ENCODE data around the gene USP6NL. TPM values are rescaled to one million over a fixed set of nuclear protein-coding genes. Genes with fewer than 3 reads are reported as not detected.
A peak's percentile ranks its signal among the peaks of the same experiment; 100 is the strongest.
"Not testable (repeated sequence)": the region's sequence is repeated elsewhere in the genome, so short reads cannot be mapped to it uniquely, and the experiment has no call there.

Gene USP6NL
- total RNA-seq, 1 donor from 2014 or later = 20.0 TPM

DNA sequence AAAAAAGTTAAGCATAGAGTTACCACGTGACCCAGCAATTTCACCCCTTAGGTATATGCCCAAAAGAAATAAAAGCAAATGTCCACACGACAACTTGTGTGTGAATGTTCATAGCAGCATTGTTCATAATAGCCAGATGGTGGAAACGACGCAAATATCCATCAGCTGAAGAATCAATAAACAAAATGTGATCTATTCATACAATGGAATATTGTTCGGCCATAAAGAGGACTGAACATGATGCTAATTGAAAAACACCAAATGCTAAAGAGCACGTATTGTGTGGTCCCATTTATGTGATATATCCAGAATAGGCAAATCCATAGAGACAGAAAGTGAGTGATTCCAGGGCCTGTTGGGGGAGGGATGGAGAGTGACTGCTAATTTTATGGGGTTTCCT is 18.3 kb upstream of the USP6NL start:
- Histone ChIP-seq H3K9me3 (no peaks in the 10 kb centered on the region), H3K4me3 (no peak overlapping the region), H3K27me3 (ENCODE audit: low read depth) (no peaks in the 10 kb centered on the region), H3K27ac (no peak overlapping the region), H3K4me1 (peaks cover 4% of the 10 kb centered on the region), H3K36me3 (no peaks in the 10 kb centered on the region)
- TF ChIP-seq, protein P1, sequence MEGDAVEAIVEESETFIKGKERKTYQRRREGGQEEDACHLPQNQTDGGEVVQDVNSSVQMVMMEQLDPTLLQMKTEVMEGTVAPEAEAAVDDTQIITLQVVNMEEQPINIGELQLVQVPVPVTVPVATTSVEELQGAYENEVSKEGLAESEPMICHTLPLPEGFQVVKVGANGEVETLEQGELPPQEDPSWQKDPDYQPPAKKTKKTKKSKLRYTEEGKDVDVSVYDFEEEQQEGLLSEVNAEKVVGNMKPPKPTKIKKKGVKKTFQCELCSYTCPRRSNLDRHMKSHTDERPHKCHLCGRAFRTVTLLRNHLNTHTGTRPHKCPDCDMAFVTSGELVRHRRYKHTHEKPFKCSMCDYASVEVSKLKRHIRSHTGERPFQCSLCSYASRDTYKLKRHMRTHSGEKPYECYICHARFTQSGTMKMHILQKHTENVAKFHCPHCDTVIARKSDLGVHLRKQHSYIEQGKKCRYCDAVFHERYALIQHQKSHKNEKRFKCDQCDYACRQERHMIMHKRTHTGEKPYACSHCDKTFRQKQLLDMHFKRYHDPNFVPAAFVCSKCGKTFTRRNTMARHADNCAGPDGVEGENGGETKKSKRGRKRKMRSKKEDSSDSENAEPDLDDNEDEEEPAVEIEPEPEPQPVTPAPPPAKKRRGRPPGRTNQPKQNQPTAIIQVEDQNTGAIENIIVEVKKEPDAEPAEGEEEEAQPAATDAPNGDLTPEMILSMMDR (IDR thresholded peaks at IDR 0.05) = no peak
- intact Hi-C loops (cut with DNase I) = no loop called here
- DNase-seq (no peak), ATAC-seq (no peak)

GRCh38 chr10:11627941-11628340 is 16.5 kb upstream of the USP6NL start:
- H3K4me1 ChIP-seq; ATAC-seq; H3K27ac ChIP-seq; H3K4me3 ChIP-seq; DNase-seq; H3K27me3 ChIP-seq (ENCODE audit: low read depth); H3K36me3 ChIP-seq; H3K9me3 ChIP-seq; intact Hi-C loops (cut with DNase I): not testable (repeated sequence)

- Histone ChIP-seq H3K27ac (no peak overlapping the region), H3K36me3 (no peaks in the 10 kb centered on the region), H3K27me3 (ENCODE audit: low read depth) (no peaks in the 10 kb centered on the region), H3K4me1 (peaks cover 4% of the 10 kb centered on the region), H3K4me3 (no peak overlapping the region), H3K9me3 (no peaks in the 10 kb centered on the region)
- intact Hi-C loops (cut with DNase I) = no loop called here
- DNase-seq (no peak), ATAC-seq (no peak)
- TF ChIP-seq, protein P1 (IDR thresholded peaks at IDR 0.05) = no peak
Observed at GRCh38 chr10:11626071-11626470, 14.6 kb upstream of the USP6NL start.

GRCh38 chr10:11625019-11625735 is 13.7 kb upstream of the USP6NL start:
- Histone ChIP-seq H3K27me3 (ENCODE audit: low read depth) (no peaks in the 10 kb centered on the region), H3K4me3 (no peak overlapping the region), H3K4me1 (peaks cover 4% of the 10 kb centered on the region), H3K36me3 (no peaks in the 10 kb centered on the region), H3K27ac (no peak overlapping the region), H3K9me3 (no peaks in the 10 kb centered on the region)
- peak; percentile 43 to 49 for ATAC-seq
- TF ChIP-seq, protein P1 (IDR thresholded peaks at IDR 0.05) = no peak
- DNase-seq = no peak
- intact Hi-C loops (cut with DNase I) = no loop called here

DNA sequence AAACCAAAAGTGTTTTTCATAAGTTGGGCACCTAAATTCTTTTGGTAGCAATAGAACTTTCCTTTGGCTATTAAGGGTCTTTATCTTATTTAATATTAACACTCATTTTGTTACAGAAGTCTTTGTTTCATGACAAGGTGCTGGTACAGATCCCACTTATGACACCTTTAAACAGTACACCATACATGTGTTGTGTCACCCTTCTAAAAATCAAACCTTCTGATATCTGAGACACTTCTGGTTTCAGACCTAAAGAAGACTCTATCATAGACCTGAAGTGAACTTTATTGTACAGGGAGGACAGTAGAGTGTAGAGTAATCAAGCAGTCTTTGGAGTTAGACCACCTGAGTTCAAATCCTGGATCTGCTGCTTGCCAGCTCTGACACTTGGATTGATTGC is 5.8 kb upstream of the USP6NL start:
- intact Hi-C loops (cut with DNase I) = no loop called here

GRCh38 chr10:11616021-11616420 is 4.6 kb upstream of the USP6NL start:
- H3K4me3 ChIP-seq = no peak overlapping the region
- TF ChIP-seq, protein P1 (IDR thresholded peaks at IDR 0.05) = no peak
- no peak for ATAC-seq
- H3K9me3 ChIP-seq = peaks cover 5% of the 10 kb centered on the region
- intact Hi-C loops (cut with DNase I) = no loop called here
- no peak overlapping the region for H3K27ac ChIP-seq
- no peaks in the 10 kb centered on the region for H3K36me3 ChIP-seq
- no peaks in the 10 kb centered on the region for H3K27me3 ChIP-seq (ENCODE audit: low read depth)
- DNase-seq = no peak
- H3K4me1 ChIP-seq = no peaks in the 10 kb centered on the region

More for the DNA sequence above, 5.8 kb upstream of the USP6NL start:
- ATAC-seq (no peak), DNase-seq (no peak)
- Histone ChIP-seq H3K36me3 (no peaks in the 10 kb centered on the region), H3K4me3 (no peak overlapping the region), H3K27ac (no peak overlapping the region), H3K27me3 (ENCODE audit: low read depth) (no peaks in the 10 kb centered on the region), H3K9me3 (peaks cover 5% of the 10 kb centered on the region), H3K4me1 (no peaks in the 10 kb centered on the region)
- TF ChIP-seq, protein P1 (IDR thresholded peaks at IDR 0.05) = no peak
